HCT116 (cell line): ENCODE data around the gene DCAF17.

Source experiments
- EGR1 ChIP-seq: IDR thresholded peaks from 2 replicates; pipeline ENCODE4 v1.6.1; 2012; ENCODE audit warnings: low read depth
- ELF1 ChIP-seq: IDR thresholded peaks from 2 replicates; pipeline ENCODE4 v1.6.1; 2012; ENCODE audit warnings: low read depth, borderline replicate concordance
- EZH2 ChIP-seq: fragments of 200-600 bp; sonication (generic); IDR thresholded peaks from 2 replicates; pipeline ENCODE4 v1.6.1; 2017; ENCODE audit warnings: antibody characterized with exemption, mixed run types
- EZH2phosphoT487 ChIP-seq: fragments of 200-600 bp; IDR thresholded peaks from 2 replicates; pipeline ENCODE4 v1.6.1; 2018; ENCODE audit warnings: antibody characterized with exemption, borderline replicate concordance
- JUND ChIP-seq: IDR thresholded peaks from 2 replicates; pipeline ENCODE4 v1.6.1; 2012
- POLR2A ChIP-seq: IDR thresholded peaks from 2 replicates; pipeline ENCODE4 v1.7.0; 2011; ENCODE audit warnings: borderline replicate concordance; ENCODE audit not compliant: insufficient read depth, insufficient read length; ENCODE audit errors: extremely low read depth
- POLR2AphosphoS5 ChIP-seq: IDR thresholded peaks from 2 replicates; pipeline ENCODE4 v1.6.1; 2011; ENCODE audit warnings: mild to moderate bottlenecking, low read depth, low read length, moderate library complexity
- YY1 ChIP-seq: IDR thresholded peaks from 2 replicates; pipeline ENCODE4 v1.6.1; 2011; ENCODE audit warnings: low read length, low read depth, moderate library complexity, mild to moderate bottlenecking; ENCODE audit not compliant: insufficient replicate concordance; ENCODE audit errors: extremely low read depth
- ZNF274 ChIP-seq: fragments of 200-500 bp; sonication (Bioruptor generic); IDR thresholded peaks from 2 replicates; pipeline ENCODE4 v1.6.1; 2014; ENCODE audit warnings: mild to moderate bottlenecking, low read depth, low read length, inconsistent platforms
- TF ChIP-seq, protein P1 (sequence below), 3 experiments: fragments of 200-600 bp in 1 of 3; sonication (generic) in 1 of 3; IDR thresholded peaks in 2 of 3; conservative IDR thresholded peaks in 1 of 3; 2 replicates each; pipeline ENCODE4 v1.5.1; 2012 to 2017; ENCODE audit warnings: low read depth in 2 of 3, low read length in 2 of 3, antibody characterized with exemption in 1 of 3, borderline replicate concordance in 1 of 3, control low read depth in 1 of 3, mild to moderate bottlenecking in 1 of 3, mixed read lengths in 1 of 3, mixed run types in 1 of 3, moderate library complexity in 1 of 3; ENCODE audit not compliant: insufficient read depth in 1 of 3
- TF ChIP-seq, protein P2 (sequence below): IDR thresholded peaks from 2 replicates; pipeline ENCODE4 v1.6.1; 2011; ENCODE audit warnings: mild to moderate bottlenecking, low read length, moderate library complexity; ENCODE audit not compliant: insufficient replicate concordance; ENCODE audit errors: extremely low read depth
- TF ChIP-seq, protein P3 (sequence below): IDR thresholded peaks from 2 replicates; pipeline ENCODE4 v1.6.1; 2012; ENCODE audit warnings: low read depth
- TF ChIP-seq, protein P4 (sequence below): IDR thresholded peaks from 2 replicates; pipeline ENCODE4 v1.6.1; 2012
- TF ChIP-seq, protein P5 (sequence below): IDR thresholded peaks from 2 replicates; pipeline ENCODE4 v1.6.1; 2012

DNA sequence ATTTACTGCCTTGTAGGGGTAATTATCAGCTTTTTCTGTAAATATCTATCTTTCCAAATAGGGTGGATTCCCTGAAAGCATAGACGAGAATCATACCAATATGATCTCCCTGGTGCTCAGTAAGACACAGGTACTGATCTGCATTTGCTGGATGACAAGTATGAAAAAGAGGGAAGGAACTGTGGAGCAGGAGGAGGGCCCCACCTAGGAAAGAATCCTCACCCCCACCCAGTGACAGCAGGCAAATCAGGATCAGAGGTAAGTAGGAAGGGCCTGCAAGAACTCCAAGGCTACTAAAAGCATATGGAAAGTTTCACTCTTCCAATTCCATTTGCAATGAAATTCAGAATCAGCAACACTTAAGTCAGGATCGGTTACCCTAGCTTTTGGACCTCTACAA lies 42.5 kb upstream of the DCAF17 start:
- no peak for TF ChIP-seq EZH2
- TF ChIP-seq, protein P1, sequence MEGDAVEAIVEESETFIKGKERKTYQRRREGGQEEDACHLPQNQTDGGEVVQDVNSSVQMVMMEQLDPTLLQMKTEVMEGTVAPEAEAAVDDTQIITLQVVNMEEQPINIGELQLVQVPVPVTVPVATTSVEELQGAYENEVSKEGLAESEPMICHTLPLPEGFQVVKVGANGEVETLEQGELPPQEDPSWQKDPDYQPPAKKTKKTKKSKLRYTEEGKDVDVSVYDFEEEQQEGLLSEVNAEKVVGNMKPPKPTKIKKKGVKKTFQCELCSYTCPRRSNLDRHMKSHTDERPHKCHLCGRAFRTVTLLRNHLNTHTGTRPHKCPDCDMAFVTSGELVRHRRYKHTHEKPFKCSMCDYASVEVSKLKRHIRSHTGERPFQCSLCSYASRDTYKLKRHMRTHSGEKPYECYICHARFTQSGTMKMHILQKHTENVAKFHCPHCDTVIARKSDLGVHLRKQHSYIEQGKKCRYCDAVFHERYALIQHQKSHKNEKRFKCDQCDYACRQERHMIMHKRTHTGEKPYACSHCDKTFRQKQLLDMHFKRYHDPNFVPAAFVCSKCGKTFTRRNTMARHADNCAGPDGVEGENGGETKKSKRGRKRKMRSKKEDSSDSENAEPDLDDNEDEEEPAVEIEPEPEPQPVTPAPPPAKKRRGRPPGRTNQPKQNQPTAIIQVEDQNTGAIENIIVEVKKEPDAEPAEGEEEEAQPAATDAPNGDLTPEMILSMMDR (IDR thresholded peaks at IDR 0.05 in 2 of 3, conservative IDR thresholded peaks at IDR 0.05 in 1 of 3; ENCODE audit: borderline replicate concordance in 1 of 3, insufficient read depth in 1 of 3, low read depth in 2 of 3, low read length in 2 of 3): no peak
- no peak for TF ChIP-seq ZNF274
- TF ChIP-seq POLR2AphosphoS5: no peak
- TF ChIP-seq, protein P2, sequence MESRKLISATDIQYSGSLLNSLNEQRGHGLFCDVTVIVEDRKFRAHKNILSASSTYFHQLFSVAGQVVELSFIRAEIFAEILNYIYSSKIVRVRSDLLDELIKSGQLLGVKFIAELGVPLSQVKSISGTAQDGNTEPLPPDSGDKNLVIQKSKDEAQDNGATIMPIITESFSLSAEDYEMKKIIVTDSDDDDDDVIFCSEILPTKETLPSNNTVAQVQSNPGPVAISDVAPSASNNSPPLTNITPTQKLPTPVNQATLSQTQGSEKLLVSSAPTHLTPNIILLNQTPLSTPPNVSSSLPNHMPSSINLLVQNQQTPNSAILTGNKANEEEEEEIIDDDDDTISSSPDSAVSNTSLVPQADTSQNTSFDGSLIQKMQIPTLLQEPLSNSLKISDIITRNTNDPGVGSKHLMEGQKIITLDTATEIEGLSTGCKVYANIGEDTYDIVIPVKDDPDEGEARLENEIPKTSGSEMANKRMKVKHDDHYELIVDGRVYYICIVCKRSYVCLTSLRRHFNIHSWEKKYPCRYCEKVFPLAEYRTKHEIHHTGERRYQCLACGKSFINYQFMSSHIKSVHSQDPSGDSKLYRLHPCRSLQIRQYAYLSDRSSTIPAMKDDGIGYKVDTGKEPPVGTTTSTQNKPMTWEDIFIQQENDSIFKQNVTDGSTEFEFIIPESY: no peak
- TF ChIP-seq ELF1: no peak
- no peak for TF ChIP-seq EZH2phosphoT487
- no peak for TF ChIP-seq EGR1
- TF ChIP-seq, protein P3, sequence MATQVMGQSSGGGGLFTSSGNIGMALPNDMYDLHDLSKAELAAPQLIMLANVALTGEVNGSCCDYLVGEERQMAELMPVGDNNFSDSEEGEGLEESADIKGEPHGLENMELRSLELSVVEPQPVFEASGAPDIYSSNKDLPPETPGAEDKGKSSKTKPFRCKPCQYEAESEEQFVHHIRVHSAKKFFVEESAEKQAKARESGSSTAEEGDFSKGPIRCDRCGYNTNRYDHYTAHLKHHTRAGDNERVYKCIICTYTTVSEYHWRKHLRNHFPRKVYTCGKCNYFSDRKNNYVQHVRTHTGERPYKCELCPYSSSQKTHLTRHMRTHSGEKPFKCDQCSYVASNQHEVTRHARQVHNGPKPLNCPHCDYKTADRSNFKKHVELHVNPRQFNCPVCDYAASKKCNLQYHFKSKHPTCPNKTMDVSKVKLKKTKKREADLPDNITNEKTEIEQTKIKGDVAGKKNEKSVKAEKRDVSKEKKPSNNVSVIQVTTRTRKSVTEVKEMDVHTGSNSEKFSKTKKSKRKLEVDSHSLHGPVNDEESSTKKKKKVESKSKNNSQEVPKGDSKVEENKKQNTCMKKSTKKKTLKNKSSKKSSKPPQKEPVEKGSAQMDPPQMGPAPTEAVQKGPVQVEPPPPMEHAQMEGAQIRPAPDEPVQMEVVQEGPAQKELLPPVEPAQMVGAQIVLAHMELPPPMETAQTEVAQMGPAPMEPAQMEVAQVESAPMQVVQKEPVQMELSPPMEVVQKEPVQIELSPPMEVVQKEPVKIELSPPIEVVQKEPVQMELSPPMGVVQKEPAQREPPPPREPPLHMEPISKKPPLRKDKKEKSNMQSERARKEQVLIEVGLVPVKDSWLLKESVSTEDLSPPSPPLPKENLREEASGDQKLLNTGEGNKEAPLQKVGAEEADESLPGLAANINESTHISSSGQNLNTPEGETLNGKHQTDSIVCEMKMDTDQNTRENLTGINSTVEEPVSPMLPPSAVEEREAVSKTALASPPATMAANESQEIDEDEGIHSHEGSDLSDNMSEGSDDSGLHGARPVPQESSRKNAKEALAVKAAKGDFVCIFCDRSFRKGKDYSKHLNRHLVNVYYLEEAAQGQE: no peak
- TF ChIP-seq, protein P4, sequence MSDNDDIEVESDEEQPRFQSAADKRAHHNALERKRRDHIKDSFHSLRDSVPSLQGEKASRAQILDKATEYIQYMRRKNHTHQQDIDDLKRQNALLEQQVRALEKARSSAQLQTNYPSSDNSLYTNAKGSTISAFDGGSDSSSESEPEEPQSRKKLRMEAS: no peak
- TF ChIP-seq POLR2A: no peak
- TF ChIP-seq YY1: no peak
- no peak for TF ChIP-seq JUND
- TF ChIP-seq, protein P5, sequence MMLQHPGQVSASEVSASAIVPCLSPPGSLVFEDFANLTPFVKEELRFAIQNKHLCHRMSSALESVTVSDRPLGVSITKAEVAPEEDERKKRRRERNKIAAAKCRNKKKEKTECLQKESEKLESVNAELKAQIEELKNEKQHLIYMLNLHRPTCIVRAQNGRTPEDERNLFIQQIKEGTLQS: no peak
